ENCODE measurements around the gene TMSB10. TPM values are rescaled to one million over a fixed set of nuclear protein-coding genes. Genes with fewer than 3 reads are reported as not detected.

TMSB10 gene
- total and polyA plus RNA-seq, 2 of the 13 experiments (the other 11 are each of a cell fraction or from before 2014, with no cell fraction given), result 665 to 708 TPM

DNA sequence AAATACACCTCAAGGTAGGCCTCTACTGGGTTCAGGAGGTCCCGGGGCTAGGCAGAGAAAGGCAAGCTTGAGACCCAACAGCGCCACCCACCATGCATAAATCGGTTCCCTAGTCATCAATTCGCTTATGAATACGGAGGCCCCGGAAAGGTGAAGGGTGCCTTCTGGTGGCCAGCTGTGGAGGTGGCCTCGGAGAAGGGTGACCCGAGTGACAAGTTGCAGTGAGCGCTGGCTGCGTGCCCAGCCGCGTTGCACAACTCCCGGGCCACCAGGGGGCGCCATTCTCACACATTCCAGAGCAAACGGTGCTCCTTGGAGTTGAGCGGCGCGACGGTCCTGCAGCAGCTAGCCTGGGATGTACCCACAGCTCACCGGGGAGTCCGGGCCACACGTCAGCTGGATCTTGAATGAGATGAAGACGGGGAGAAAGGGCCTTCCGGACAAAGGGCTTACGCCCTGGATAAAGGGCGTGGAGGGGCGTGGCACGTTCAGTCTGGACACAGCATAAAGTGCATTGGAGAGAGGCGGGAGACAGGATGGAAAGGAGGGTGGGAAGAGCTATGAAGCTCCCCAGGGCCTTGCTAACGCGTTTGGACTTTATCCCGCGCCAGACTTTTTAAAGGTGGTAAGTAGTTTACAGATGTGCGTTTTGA, 20.4 kb downstream of the TMSB10 start (continued):
- TF ChIP-seq, protein P1, sequence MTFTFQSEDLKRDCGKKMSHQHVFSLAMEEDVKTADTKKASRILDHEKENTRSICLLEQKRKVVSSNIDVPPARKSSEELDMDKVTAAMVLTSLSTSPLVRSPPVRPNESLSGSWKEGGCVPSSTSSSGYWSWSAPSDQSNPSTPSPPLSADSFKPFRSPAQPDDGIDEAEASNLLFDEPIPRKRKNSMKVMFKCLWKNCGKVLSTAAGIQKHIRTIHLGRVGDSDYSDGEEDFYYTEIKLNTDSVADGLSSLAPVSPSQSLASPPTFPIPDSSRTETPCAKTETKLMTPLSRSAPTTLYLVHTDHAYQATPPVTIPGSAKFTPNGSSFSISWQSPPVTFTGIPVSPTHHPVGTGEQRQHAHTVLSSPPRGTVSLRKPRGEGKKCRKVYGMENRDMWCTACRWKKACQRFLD (CRISPR knock-in tag; IDR thresholded peaks at IDR 0.05; ENCODE audit: borderline replicate concordance), result no peak; the same call in 1 of the 2 replicates
- peak; percentile 90; the same call in 2 of the 3 replicates for TF ChIP-seq MXI1 (IDR thresholded peaks at IDR 0.05; ENCODE audit: borderline replicate concordance, low read depth, low read length)
- TF ChIP-seq TOPORS (CRISPR knock-in tag; IDR thresholded peaks at IDR 0.05), result peak; percentile 94; the same call in 1 of the 2 replicates
- TF ChIP-seq NCOA5 (CRISPR knock-in tag; IDR thresholded peaks at IDR 0.05), result no peak
- TF ChIP-seq, protein P2, sequence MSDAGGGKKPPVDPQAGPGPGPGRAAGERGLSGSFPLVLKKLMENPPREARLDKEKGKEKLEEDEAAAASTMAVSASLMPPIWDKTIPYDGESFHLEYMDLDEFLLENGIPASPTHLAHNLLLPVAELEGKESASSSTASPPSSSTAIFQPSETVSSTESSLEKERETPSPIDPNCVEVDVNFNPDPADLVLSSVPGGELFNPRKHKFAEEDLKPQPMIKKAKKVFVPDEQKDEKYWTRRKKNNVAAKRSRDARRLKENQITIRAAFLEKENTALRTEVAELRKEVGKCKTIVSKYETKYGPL (CRISPR knock-in tag; IDR thresholded peaks at IDR 0.05), result no peak
- TF ChIP-seq ZNF713 (CRISPR knock-in tag; IDR thresholded peaks at IDR 0.05), result 0 out of 2 replicates have a peak, but pooled peaks have one; percentile 37
- TF ChIP-seq SRSF1 (optimal IDR thresholded peaks at IDR 0.05; ENCODE audit: low read depth, low read length), result peak; percentile 48
- TF ChIP-seq SATB2 (CRISPR knock-in tag; IDR thresholded peaks at IDR 0.05), result no peak; the same call in 1 of the 2 replicates
- TF ChIP-seq, protein P3, sequence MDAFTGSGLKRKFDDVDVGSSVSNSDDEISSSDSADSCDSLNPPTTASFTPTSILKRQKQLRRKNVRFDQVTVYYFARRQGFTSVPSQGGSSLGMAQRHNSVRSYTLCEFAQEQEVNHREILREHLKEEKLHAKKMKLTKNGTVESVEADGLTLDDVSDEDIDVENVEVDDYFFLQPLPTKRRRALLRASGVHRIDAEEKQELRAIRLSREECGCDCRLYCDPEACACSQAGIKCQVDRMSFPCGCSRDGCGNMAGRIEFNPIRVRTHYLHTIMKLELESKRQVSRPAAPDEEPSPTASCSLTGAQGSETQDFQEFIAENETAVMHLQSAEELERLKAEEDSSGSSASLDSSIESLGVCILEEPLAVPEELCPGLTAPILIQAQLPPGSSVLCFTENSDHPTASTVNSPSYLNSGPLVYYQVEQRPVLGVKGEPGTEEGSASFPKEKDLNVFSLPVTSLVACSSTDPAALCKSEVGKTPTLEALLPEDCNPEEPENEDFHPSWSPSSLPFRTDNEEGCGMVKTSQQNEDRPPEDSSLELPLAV (CRISPR knock-in tag; conservative IDR thresholded peaks at IDR 0.05; ENCODE audit: low read depth), result no peak
- TF ChIP-seq XBP1 (CRISPR knock-in tag; IDR thresholded peaks at IDR 0.05), result no peak
- no peak for TF ChIP-seq ZFYVE20 (CRISPR knock-in tag; IDR thresholded peaks at IDR 0.05; ENCODE audit: borderline replicate concordance, low read depth)
- TF ChIP-seq, protein P4, sequence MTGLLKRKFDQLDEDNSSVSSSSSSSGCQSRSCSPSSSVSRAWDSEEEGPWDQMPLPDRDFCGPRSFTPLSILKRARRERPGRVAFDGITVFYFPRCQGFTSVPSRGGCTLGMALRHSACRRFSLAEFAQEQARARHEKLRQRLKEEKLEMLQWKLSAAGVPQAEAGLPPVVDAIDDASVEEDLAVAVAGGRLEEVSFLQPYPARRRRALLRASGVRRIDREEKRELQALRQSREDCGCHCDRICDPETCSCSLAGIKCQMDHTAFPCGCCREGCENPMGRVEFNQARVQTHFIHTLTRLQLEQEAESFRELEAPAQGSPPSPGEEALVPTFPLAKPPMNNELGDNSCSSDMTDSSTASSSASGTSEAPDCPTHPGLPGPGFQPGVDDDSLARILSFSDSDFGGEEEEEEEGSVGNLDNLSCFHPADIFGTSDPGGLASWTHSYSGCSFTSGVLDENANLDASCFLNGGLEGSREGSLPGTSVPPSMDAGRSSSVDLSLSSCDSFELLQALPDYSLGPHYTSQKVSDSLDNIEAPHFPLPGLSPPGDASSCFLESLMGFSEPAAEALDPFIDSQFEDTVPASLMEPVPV (CRISPR knock-in tag; IDR thresholded peaks at IDR 0.05), result peak; percentile 71; the same call in 1 of the 2 replicates
- TF ChIP-seq SCMH1 (CRISPR knock-in tag; IDR thresholded peaks at IDR 0.05; ENCODE audit: borderline replicate concordance), result no peak
- TF ChIP-seq POGZ (CRISPR knock-in tag; IDR thresholded peaks at IDR 0.05), result peak; percentile 92
- no peak for TF ChIP-seq ZFAT (CRISPR knock-in tag; conservative IDR thresholded peaks at IDR 0.05)
- peak; percentile 82; the same call in 1 of the 2 replicates for TF ChIP-seq PAWR (CRISPR knock-in tag; IDR thresholded peaks at IDR 0.05; ENCODE audit: borderline replicate concordance)
- TF ChIP-seq ZNF354B (CRISPR knock-in tag; IDR thresholded peaks at IDR 0.05), result no peak
- TF ChIP-seq, protein P5, sequence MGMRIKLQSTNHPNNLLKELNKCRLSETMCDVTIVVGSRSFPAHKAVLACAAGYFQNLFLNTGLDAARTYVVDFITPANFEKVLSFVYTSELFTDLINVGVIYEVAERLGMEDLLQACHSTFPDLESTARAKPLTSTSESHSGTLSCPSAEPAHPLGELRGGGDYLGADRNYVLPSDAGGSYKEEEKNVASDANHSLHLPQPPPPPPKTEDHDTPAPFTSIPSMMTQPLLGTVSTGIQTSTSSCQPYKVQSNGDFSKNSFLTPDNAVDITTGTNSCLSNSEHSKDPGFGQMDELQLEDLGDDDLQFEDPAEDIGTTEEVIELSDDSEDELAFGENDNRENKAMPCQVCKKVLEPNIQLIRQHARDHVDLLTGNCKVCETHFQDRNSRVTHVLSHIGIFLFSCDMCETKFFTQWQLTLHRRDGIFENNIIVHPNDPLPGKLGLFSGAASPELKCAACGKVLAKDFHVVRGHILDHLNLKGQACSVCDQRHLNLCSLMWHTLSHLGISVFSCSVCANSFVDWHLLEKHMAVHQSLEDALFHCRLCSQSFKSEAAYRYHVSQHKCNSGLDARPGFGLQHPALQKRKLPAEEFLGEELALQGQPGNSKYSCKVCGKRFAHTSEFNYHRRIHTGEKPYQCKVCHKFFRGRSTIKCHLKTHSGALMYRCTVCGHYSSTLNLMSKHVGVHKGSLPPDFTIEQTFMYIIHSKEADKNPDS (CRISPR knock-in tag; IDR thresholded peaks at IDR 0.05), result peak; percentile 13
- TF ChIP-seq, protein P6, sequence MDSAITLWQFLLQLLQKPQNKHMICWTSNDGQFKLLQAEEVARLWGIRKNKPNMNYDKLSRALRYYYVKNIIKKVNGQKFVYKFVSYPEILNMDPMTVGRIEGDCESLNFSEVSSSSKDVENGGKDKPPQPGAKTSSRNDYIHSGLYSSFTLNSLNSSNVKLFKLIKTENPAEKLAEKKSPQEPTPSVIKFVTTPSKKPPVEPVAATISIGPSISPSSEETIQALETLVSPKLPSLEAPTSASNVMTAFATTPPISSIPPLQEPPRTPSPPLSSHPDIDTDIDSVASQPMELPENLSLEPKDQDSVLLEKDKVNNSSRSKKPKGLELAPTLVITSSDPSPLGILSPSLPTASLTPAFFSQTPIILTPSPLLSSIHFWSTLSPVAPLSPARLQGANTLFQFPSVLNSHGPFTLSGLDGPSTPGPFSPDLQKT (CRISPR knock-in tag; IDR thresholded peaks at IDR 0.05; ENCODE audit: borderline replicate concordance), result no peak
- TF ChIP-seq FOXA1 (IDR thresholded peaks at IDR 0.05), result no peak
- 0 out of 2 replicates have a peak, but pooled peaks have one; percentile 60 for TF ChIP-seq FOXA1 (CRISPR knock-in tag; IDR thresholded peaks at IDR 0.05)

All from HepG2 (cell line).